ENCODE data around the gene FRMD5.
"Not testable (repeated sequence)": the region's sequence is repeated elsewhere in the genome, so short reads cannot be mapped to it uniquely, and the experiment has no call there.

FRMD5 gene

DNA sequence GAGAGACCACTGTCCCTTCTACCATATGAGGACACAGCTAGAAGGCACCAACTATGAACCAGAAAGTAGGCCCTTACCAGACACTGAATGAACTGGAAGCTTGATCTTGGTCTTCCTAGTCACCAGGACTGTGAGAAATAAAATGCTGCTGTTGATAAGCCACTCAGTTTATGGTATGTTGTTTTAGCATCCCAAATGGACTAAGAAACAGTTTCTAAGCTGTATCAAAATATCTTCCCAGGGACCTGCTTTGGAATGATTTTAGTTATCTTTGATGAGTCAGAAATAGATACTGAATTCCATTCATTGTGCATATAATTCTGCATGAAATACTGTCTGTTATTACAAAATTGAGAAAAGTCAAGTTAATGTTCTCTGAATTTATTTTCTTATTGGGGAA, 349.6 kb downstream of the FRMD5 start:
- DNase-seq (ENCODE audit: low read depth) = no peak
- no peak overlapping the region for H3K4me3 ChIP-seq (ENCODE audit: low read length)
- TF ChIP-seq, protein P1, sequence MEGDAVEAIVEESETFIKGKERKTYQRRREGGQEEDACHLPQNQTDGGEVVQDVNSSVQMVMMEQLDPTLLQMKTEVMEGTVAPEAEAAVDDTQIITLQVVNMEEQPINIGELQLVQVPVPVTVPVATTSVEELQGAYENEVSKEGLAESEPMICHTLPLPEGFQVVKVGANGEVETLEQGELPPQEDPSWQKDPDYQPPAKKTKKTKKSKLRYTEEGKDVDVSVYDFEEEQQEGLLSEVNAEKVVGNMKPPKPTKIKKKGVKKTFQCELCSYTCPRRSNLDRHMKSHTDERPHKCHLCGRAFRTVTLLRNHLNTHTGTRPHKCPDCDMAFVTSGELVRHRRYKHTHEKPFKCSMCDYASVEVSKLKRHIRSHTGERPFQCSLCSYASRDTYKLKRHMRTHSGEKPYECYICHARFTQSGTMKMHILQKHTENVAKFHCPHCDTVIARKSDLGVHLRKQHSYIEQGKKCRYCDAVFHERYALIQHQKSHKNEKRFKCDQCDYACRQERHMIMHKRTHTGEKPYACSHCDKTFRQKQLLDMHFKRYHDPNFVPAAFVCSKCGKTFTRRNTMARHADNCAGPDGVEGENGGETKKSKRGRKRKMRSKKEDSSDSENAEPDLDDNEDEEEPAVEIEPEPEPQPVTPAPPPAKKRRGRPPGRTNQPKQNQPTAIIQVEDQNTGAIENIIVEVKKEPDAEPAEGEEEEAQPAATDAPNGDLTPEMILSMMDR (conservative IDR thresholded peaks at IDR 0.05; ENCODE audit: low read depth, low read length) = no peak

DNA sequence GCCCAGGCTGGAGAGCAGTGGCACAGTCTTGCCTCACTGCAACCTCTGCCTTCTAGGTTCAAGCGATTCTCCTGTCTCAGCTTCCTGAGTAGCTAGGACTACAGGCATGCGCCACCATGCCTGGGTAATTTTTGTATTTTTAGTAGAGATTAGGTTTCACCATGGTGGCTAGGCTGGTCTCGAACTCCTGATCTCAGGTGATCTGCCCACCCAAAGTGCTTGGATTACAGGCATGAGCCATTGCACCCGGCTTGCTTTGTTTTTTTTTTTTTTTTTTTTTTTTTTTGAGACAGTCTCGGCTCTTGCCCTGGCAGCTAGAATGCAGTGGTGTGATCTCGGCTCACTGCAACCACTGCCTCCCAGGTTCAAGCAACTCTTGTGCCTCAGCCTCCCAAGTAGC, 362.6 kb downstream of the FRMD5 start:
- DNase-seq (ENCODE audit: low read depth); H3K4me3 ChIP-seq (ENCODE audit: low read length): not testable (repeated sequence)

DNA sequence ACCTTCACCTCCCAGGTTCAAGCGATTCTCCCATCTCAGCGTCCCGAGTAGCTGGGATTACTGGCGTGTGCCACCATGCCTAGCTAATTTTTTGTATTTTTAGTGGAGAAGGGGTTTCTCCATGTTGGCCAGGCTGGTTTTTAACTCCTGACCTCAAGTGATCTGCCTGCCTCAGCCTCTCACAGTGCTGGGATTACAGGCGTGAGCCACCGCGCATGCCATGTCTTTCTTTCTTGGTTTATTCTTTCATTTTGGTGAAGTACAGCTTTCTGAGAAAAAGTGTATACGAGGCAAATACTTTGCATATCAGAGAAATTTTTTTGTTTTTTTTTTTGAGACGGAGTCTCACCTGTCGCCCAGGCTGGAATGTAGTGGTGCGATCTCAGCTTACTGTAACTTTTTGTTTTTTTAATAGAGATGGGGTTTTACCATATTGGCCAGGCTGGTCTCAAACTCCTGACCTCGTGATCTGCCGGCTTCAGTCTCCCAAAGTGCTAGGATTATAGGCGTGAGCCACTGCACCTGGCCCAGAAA, 363.5 kb downstream of the FRMD5 start:
- DNase-seq (ENCODE audit: low read depth) = not testable (repeated sequence)

DNA sequence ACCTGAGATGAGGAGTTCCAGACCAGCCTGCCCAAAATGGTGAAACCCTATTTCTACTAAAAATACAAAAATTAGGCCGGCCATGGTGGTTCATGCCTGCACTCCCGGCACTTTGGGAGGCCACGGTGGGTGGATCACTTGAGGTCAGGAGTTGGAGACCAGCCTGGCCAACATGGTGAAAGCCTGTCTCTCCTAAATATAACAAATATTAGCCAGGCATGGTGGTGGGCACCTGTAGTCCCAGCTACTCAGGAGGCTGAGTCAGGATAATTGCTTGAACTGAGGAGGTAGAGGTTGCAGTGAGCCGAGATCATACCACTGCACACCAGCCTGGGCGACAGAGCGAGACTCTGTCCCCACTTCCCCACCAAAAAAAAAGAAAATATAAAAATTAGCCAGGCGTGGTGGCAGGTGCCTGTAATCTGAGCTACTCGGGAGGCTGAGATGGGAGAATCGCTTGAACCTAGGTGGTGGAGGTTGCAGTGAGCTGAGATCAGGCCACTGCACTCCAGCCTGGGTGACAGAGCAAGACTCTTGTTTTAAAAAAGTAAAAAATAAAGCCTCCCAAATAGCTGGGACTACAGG, 364.3 kb downstream of the FRMD5 start:
- not testable (repeated sequence) for DNase-seq (ENCODE audit: low read depth); H3K4me3 ChIP-seq (ENCODE audit: low read length)

More for the DNA sequence above, 363.5 kb downstream of the FRMD5 start:
- not testable (repeated sequence) for H3K4me3 ChIP-seq (ENCODE audit: low read length)

DNA sequence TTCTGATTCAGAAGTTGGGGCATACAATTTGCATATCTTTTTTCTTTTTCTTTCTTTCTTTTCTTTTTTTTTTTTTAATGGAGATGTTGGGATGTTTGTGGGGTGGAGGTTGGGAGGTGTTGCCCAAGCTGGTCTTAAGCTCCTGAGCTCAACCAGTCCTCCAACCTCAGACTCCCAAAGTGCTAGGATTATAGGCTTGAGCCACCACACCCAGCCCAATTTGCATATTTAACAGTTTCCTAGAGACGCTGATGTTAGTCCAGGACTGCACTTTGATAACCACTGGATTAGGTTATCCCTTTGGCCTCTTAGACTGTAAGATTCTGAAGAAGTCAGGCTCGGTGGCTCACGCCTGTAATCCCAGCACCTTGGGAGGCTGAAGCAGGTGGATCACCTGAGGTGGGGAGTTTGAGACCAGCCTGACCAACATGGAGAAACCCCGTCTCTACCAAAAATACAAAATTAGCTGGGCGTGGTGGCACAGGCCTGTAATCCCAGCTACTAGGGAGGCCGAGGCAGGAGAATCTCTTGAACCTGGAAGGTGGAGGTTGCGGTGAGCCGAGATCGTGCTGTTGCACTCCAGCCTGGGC, 365.0 kb downstream of the FRMD5 start:
- H3K4me3 ChIP-seq (ENCODE audit: low read length); DNase-seq (ENCODE audit: low read depth): not testable (repeated sequence)

DNA sequence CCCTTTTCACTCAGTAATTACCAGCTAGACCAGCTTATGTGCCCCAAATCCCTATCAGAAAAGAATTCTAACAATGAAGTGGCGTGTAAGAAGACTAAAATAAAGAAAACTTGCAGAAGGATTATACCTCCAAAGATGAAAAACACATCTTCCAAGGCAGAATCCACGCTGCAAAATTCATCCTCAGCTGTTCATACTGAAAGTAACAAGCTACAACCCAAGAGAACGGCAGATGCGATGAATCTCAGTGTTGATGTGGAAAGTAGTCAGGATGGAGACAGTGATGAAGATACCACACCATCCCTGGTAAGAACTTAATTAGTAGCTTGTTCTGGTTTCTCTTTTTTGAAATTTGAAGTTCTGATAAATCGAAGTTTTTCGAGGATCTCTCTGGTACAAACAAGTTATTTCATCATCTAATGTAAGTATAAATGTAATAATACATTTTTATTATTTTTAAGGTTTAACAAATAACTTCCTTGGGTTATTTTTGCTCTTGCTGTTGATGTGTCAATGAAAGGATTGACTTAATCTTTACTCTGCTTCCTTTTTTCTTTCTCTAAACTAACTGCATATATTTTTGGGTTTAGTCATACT, 366.9 kb downstream of the FRMD5 start:
- no peak for DNase-seq (ENCODE audit: low read depth)
- H3K4me3 ChIP-seq (ENCODE audit: low read length) = peak overlapping the region; percentile 49
- TF ChIP-seq, protein P1 (conservative IDR thresholded peaks at IDR 0.05; ENCODE audit: low read depth, low read length) = no peak

DNA sequence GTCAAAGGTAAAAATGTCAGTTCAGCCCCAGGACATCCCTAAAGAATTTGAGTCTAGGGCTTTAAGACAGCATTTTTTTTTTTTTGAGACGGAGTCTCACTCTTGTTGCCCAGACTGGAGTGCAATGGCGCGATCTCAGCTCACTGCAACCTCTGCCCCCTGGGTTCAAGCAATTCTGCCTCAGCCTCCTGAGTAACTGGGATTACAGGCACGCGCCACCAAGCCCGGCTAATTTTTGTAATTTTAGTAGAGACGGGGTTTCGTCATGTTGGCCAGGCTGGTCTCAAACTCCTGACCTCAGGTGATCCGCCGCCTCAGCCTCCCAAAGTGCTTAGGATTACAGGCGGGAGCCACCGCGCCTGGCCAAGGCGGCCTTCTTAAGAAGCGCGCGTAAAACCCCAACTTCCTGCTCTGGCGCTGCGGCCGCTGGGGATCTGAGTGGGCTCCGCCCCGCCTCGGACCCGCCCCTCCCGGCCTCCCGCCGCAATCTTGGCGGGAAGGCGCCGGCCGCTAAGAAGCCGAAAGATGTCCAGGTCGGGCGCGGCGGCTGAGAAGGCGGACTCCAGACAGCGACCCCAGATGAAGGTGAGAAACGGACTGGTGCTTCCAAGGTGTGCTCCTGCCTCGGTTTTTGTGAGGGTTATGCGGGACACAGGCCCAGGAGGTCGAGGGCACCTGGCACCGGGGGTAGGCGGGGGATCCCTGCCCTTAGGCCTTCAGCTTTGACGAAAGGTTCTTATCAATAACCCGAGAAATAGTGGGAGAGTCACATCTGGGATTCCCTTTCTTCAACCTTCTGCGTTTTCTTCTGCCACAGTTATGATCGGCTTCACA, 368.3 kb downstream of the FRMD5 start, which contains the start of gene WDR76:
Gene WDR76 (plus strand): TSS at position 495 of the 834 bp plus-strand sequence. CDS start 31 bp downstream, at position 526.
- TF ChIP-seq, protein P1 (conservative IDR thresholded peaks at IDR 0.05; ENCODE audit: low read depth, low read length) = no peak
- H3K4me3 ChIP-seq (ENCODE audit: low read length) = peak within 1 kb of the TSS; percentile 49
- peak; percentile 49 for DNase-seq (ENCODE audit: low read depth)

DNA sequence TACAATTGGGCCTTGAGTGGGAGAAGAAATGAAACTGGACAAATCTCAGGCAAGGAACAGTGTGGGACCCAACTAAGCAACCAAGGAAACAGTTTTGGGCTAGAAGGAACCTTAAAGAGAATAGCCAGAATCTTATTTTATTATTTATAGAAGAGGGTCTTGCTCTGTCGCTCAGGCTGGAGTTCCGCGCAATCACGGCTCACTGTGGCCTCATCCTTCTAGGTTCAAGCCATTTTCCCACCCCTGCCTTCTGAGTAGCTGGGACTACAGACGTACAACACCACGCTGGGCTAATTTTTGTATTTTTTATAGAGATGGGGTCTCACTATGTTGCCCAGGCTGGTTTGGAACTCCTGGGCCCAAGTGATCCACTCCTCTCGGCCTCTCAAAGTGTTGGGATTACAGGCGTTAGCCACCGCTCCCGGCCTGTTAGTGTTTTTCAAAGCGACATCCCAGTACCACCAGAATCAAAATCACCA, 369.0 kb downstream of the FRMD5 start:
- no peak for DNase-seq (ENCODE audit: low read depth)
- H3K4me3 ChIP-seq (ENCODE audit: low read length) = peak overlapping the region; percentile 49
- TF ChIP-seq, protein P1 (conservative IDR thresholded peaks at IDR 0.05; ENCODE audit: low read depth, low read length) = no peak

DNA sequence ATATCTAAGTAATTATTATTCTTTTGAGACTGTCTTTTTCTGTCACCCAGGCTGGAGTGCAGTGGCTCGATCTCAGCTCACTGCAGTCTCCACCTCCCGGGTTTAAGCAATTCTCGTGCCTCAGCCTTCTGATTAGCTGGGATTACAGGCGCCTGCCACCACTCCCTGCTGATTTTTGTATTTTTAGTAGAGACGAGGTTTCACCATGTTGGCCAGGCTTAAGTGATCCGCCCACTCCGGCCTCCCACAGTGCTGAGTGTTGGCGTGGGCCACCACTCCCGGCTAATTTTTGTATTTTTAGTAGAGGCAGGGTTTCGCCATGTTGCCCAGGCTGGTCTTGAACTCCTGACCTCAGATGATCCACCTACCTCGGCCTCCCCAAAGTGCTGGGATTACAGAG, 369.8 kb downstream of the FRMD5 start:
- DNase-seq (ENCODE audit: low read depth); H3K4me3 ChIP-seq (ENCODE audit: low read length): not testable (repeated sequence)

Measured in retinal pigment epithelial cell (primary cell).